Erythroblast (primary cell): ENCODE results near the gene MAGEB2.

ENCODE experiments used
- GATA1 ChIP-seq: IDR thresholded peaks from 2 replicates; pipeline ENCODE4 v1.6.1; 2011; ENCODE audit warnings: low read depth, mild to moderate bottlenecking, control low read depth, low read length, moderate library complexity
- POLR2A ChIP-seq: IDR thresholded peaks from 2 replicates; pipeline ENCODE4 v1.6.1; 2011; ENCODE audit warnings: mild to moderate bottlenecking, low read length

DNA sequence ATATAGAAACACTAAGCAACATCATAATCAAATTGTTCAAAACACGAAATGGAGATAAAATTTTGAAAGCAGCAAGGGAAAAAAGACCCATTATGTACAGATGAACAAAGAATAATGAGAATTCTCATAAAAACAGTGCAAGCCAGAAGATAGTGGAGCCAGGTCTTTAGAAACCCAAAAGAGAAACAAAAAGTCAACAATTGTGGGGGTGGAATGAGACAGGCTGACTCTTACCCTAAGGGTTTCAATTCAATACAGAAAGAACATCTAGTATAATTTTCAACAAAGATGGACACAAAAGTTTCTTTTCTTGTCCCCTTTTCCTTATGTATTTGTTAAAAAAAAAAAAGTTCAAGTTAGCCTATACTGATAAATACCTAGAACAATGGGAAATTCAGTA, 34.0 kb upstream of the MAGEB2 start:
- no peak for TF ChIP-seq POLR2A
- no peak for TF ChIP-seq GATA1
